K562 (cell line): ENCODE data around the gene CEP89. TPM values are rescaled to one million over a fixed set of nuclear protein-coding genes. Genes with fewer than 3 reads are reported as not detected.

Experiments used
- ATAC-seq: fragments of 200-7000 bp; cut with Tn5 transposase; 3 replicates; pipeline ENCODE4 v1.9.1; 2020; ENCODE audit warnings: moderate library complexity
- BruUV-seq: library from RNA; stranded (reverse); fragments of 400-500 nt; replicated peaks from 2 replicates; lab custom pipeline; 2021; lab: Mats Ljungman, UMichigan
- CTCF ChIA-PET: fragments of 300-600 bp; formaldehyde crosslinking; extraction: SDS; loops from one replicate; lab custom pipeline; 2021; ENCODE audit warnings: low intra/inter-chr PET ratio; lab: Yijun Ruan, JAX
- POLR2A ChIA-PET: fragments of 300-600, 350-650 bp; sonication (Branson Sonifier 250); formaldehyde crosslinking; extraction: SDS; loops from one replicate; lab custom pipeline; 2021; ENCODE audit warnings: antibody characterized with exemption, inconsistent platforms; lab: Yijun Ruan, JAX
- DNase-seq, 4 experiments: peaks; one replicate each; pipeline versions ENCODE4 v3.0.0 to v3.0.0-alpha.2; 2011 to 2018; ENCODE audit warnings: low spot score in 3 of 4, mixed read lengths in 3 of 4; ENCODE audit errors: extremely low read depth in 1 of 4
- FAIRE-seq: peaks from 2 replicates; lab custom pipeline; 2011; peaks lifted over from hg19 to GRCh38; lab: Jason Lieb, UNC
- H2AFZ ChIP-seq: 2 replicates; pipeline ENCODE4 v1.6.0; 2011; ENCODE audit warnings: low read depth, low read length, control low read depth, inconsistent platforms
- H3K27ac ChIP-seq: fragments of 200-600 bp; 3 replicates; pipeline ENCODE4 v1.8.0; 2011; ENCODE audit warnings: low read depth, mild to moderate bottlenecking, control low read depth, inconsistent platforms, low read length, moderate library complexity, mixed read lengths; ENCODE audit errors: extremely low read depth
- H3K27me3 ChIP-seq, 2 experiments: fragments of 300-600 bp in 1 of 2; 2 replicates in 1 of 2; 3 replicates in 1 of 2; pipeline versions ENCODE4 v1.6.0 to v1.8.0; 2011; ENCODE audit warnings: inconsistent platforms in 2 of 2, low read length in 2 of 2, mild to moderate bottlenecking in 1 of 2, mixed read lengths in 1 of 2, moderate library complexity in 1 of 2; ENCODE audit not compliant: control insufficient read depth in 2 of 2, insufficient read depth in 2 of 2
- H3K36me3 ChIP-seq: fragments of 300-600 bp; 3 replicates; pipeline ENCODE4 v1.8.0; 2011; ENCODE audit warnings: mild to moderate bottlenecking, low read length, inconsistent platforms; ENCODE audit not compliant: control insufficient read depth, insufficient read depth
- H3K4me1 ChIP-seq, 2 experiments: fragments of 200-600 bp in 1 of 2; replicated peaks in 1 of 2; 2 replicates in 1 of 2; 3 replicates in 1 of 2; pipeline versions ENCODE4 v1.5.1 to v1.8.0; 2011; ENCODE audit warnings: inconsistent platforms in 2 of 2, low read length in 2 of 2, mild to moderate bottlenecking in 1 of 2, mixed read lengths in 1 of 2, moderate library complexity in 1 of 2; ENCODE audit not compliant: control insufficient read depth in 2 of 2, insufficient read depth in 2 of 2
- H3K4me2 ChIP-seq: 2 replicates; pipeline ENCODE4 v1.6.1; 2011; ENCODE audit warnings: low read length, control low read depth, inconsistent platforms, mixed read lengths; ENCODE audit not compliant: insufficient read depth
- H3K4me3 ChIP-seq: fragments of 200-600 bp; sonication (generic), shearing (Covaris generic); 2 replicates; pipeline ENCODE4 v1.5.1; 2016; ENCODE audit warnings: control low read depth, inconsistent platforms
- H3K79me2 ChIP-seq: fragments of 200-600 bp; 3 replicates; pipeline ENCODE4 v1.8.0; 2011; ENCODE audit warnings: low read length, inconsistent platforms; ENCODE audit not compliant: control insufficient read depth, insufficient read depth
- H3K9ac ChIP-seq, 2 experiments: 2 replicates each; pipeline versions ENCODE4 v1.6.0 to v1.6.1; 2011; ENCODE audit warnings: low read depth in 2 of 2, low read length in 2 of 2, control low read depth in 1 of 2, inconsistent platforms in 1 of 2, mild to moderate bottlenecking in 1 of 2, mixed read lengths in 1 of 2; ENCODE audit not compliant: insufficient read depth in 1 of 2
- H3K9me1 ChIP-seq: one replicate; pipeline ENCODE4 v1.6.0; 2011; ENCODE audit warnings: inconsistent platforms, mild to moderate bottlenecking, low read length, moderate library complexity; ENCODE audit not compliant: control insufficient read depth, insufficient read depth
- H3K9me3 ChIP-seq: replicated peaks from 2 replicates; pipeline ENCODE4 v1.5.1; 2011; ENCODE audit warnings: low read depth, low read length, inconsistent platforms; ENCODE audit not compliant: control insufficient read depth, insufficient read depth
- H4K20me1 ChIP-seq: replicated peaks from 2 replicates; pipeline ENCODE4 v1.6.1; 2011; ENCODE audit warnings: low read length, inconsistent platforms, mixed read lengths; ENCODE audit not compliant: control insufficient read depth, insufficient read depth
- MXD1 ChIP-seq: fragments of 250-450 bp; sonication (Bioruptor Pico); IDR thresholded peaks from 2 replicates; pipeline ENCODE4 v1.8.0; 2021; ENCODE audit warnings: borderline replicate concordance, mild to moderate bottlenecking, moderate library complexity; ENCODE audit not compliant: poor library complexity, severe bottlenecking
- PBX2 ChIP-seq, 2 experiments: IDR thresholded peaks in 1 of 2; conservative IDR thresholded peaks in 1 of 2; 2 replicates each; pipeline ENCODE4 v1.6.1; 2016; ENCODE audit warnings: low read depth in 2 of 2, mild to moderate bottlenecking in 1 of 2, missing compliant biosample characterization in 1 of 2, missing genetic modification characterization in 1 of 2, moderate library complexity in 1 of 2
- RBM25 ChIP-seq: fragments of 200-400 bp; formaldehyde crosslinking; IDR thresholded peaks from 2 replicates; pipeline ENCODE4 v1.6.1; 2018; ENCODE audit warnings: low read length, low read depth, moderate library complexity; ENCODE audit not compliant: severe bottlenecking
- ZNF407 ChIP-seq: fragments of 450-650 bp; IDR thresholded peaks from 2 replicates; pipeline ENCODE4 v1.6.1; 2016; ENCODE audit warnings: low read depth
- ZNF561 ChIP-seq: fragments of 450-650 bp; formaldehyde crosslinking; conservative IDR thresholded peaks from 2 replicates; pipeline ENCODE4 v1.4.0; 2020; ENCODE audit warnings: mild to moderate bottlenecking, moderate library complexity
- WGBS: fragments of 100-300 bp; shearing (Covaris generic); methylation state at CpG from one replicate; pipeline ENCODE4 v1.1.6; 2016; ENCODE audit warnings: low coverage, mixed read lengths; ENCODE audit not compliant: insufficient coverage; ENCODE audit errors: missing lambda C conversion rate; 5-methylcytosine and 5-hydroxymethylcytosine counted together
- in situ Hi-C: fragments of 300-500 bp; cut with MboI; formaldehyde crosslinking; loops from 4 replicates; pipeline ENCODE4 v1.15.0; 2018; ENCODE audit warnings: inconsistent platforms, mixed read lengths
- intact Hi-C: fragments of 100-400 bp; cut with micrococcal nuclease; formaldehyde crosslinking; loops from 2 replicates; pipeline ENCODE4 v1.14.2; 2022
- polyA plus RNA-seq, 8 experiments: library from polyadenylated mRNA; depleted of rRNA in 4 of 8; stranded (reverse) in 5 of 8; unstranded in 3 of 8; fragments of >200 nt; fragmentation: Nextera tagmentation in 2 of 8; fragmentation: Illumina TruSeq in 1 of 8; extraction: Ambion mirVana in 2 of 8; extraction: Trizol in 1 of 8; gene quantifications; 2 replicates each; pipeline versions ENCODE4 v1.2.1 to v1.2.3, GENCODE V29; 2011 to 2014; ENCODE audit warnings: inconsistent platforms in 1 of 8, missing spikeins in 1 of 8
- total RNA-seq, 7 experiments: library from RNA; depleted of rRNA in 6 of 7; stranded (reverse); fragments of >200 nt in 6 of 7; fragmentation: Illumina TruSeq in 2 of 7; extraction: Trizol in 2 of 7; gene quantifications; 2 replicates each; pipeline versions ENCODE4 v1.2.1 to v1.2.3, GENCODE V29; 2011 to 2021; ENCODE audit warnings: low replicate concordance in 1 of 7

Gene CEP89
- total and polyA plus RNA-seq, 9 of the 15 experiments (the other 6 are each of a cell fraction or from before 2014, with no cell fraction given), result 5.5 to 15.0 (median 7.2) TPM

- Histone ChIP-seq H3K4me3 (no peak overlapping the region), H3K27me3 (no peaks in the 10 kb centered on the region), H3K9me3 (no peaks in the 10 kb centered on the region), H3K79me2 (no peaks in the 10 kb centered on the region), H3K9me1 (no peaks in the 10 kb centered on the region), H4K20me1 (no peaks in the 10 kb centered on the region; the same call in 1 of the 2 replicates), H3K9ac (no peak overlapping the region), H3K27ac (no peak overlapping the region), H2AFZ (no peak overlapping the region), H3K36me3 (no peaks in the 10 kb centered on the region), H3K4me2 (no peak overlapping the region), H3K4me1 (no peaks in the 10 kb centered on the region)
- in situ Hi-C loops (no loop called here), intact Hi-C loops (no loop called here)
- BruUV-seq, result no TSS peak
- DNase-seq, result no peak
- ChIA-PET POLR2A (interaction anchor here (0.6 to 1.0 kb wide), 3 partner anchors 11 to 23 kb away, joined by 3 to 4 read pairs (median 3); no protein-coding TSS in a partner anchor), CTCF (no interaction called here)
- no peak for FAIRE-seq
- ATAC-seq, result no peak
- WGBS, result 70% methylated on average over 12 of the region's 12 CpGs
- TF ChIP-seq MXD1 (CRISPR knock-in tag), result no peak
- TF ChIP-seq ZNF407, result no peak
- TF ChIP-seq ZNF561 (CRISPR knock-in tag), result no peak
- no peak for TF ChIP-seq PBX2 (CRISPR knock-in tag; IDR thresholded peaks at IDR 0.05; ENCODE audit: low read depth)
- no peak for TF ChIP-seq PBX2 (tag; conservative IDR thresholded peaks at IDR 0.05; ENCODE audit: low read depth)
- no peak for TF ChIP-seq RBM25
Measured at GRCh38 chr19:32914879-32915660, 56.7 kb downstream of the CEP89 start.
